ENCODE measurements around the gene SENP5. TPM values are rescaled to one million over a fixed set of nuclear protein-coding genes. Genes with fewer than 3 reads are reported as not detected.
"Not testable (repeated sequence)": the region's sequence is repeated elsewhere in the genome, so short reads cannot be mapped to it uniquely, and the experiment has no call there.

Gene SENP5
- total and polyA plus RNA-seq, 8 donors, result 5.2 to 115 (median 38.8) TPM

DNA sequence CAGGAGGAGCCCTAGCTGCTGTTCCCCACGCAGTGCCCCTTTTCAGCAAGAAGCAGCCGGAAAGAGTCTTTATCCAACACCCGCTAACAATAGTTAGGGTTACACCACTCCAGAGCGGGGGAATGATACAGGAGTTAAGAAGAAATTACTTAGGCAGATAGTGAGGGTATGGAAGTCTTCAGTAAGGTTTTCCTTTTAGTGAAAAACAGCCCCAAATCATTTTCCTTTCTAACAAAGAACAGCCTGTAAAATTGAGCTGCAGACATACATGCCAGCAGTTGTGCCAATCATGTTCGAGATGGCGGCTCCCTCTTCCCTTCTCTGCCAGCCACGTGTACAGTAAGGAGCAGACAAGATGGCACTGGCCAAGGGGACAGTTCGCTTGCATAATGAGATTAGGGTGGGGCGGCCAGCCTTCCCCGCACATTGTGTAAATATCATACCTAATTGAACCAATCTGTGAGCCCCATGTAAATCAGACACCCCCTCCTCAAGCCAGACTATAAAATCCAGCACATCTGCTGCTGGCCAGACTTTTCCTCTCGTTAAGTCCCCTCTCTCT, 18.5 kb upstream of the SENP5 start:
- intact Hi-C loops (cut with DNase I; ENCODE audit: low total_unique reads), result no loop called here
- H3K27me3 ChIP-seq, result peaks cover 0 to 6% (median 0%) of the 10 kb centered on the region in 3 donors
- H3K4me1 ChIP-seq, result no peaks in the 10 kb centered on the region
- 76 to 84% (median 81%) methylated on average over 11 of the region's 11 CpGs for WGBS, 5 donors
- H3K36me3 ChIP-seq, result no peaks in the 10 kb centered on the region
- H3K9me3 ChIP-seq, result no peaks in the 10 kb centered on the region
- H3K27ac ChIP-seq, result no peak overlapping the region
- no peak for DNase-seq
- H3K4me3 ChIP-seq, result no peak overlapping the region
- TF ChIP-seq POLR2A (IDR thresholded peaks at IDR 0.05), result no peak
- TF ChIP-seq EP300 (IDR thresholded peaks at IDR 0.05), result no peak
- no peak for TF ChIP-seq CTCF (IDR thresholded peaks at IDR 0.05)
- no peak for TF ChIP-seq POLR2AphosphoS5 (IDR thresholded peaks at IDR 0.05)

DNA sequence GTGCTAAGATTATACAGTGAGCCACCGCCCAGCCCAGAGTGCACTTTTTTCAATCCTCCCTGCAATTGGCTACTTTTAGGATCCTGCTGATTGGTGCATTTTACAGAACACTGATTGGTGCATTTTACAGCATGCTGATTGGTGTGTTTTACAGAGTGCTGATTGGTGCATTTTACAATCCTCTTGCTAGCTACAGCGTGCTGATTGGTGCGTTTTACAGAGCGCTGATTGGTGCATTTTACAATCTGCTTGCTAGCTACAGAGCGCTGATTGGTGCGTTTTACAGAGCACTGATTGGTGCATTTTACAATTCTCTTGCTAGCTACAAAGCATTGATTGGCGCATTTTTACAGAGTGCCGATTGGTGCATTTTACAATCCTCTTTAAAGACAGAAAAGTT, 4.7 kb upstream of the SENP5 start:
- H3K27ac ChIP-seq; H3K9me3 ChIP-seq; H3K36me3 ChIP-seq; H3K4me3 ChIP-seq; DNase-seq; H3K27me3 ChIP-seq; H3K4me1 ChIP-seq; intact Hi-C loops (cut with DNase I; ENCODE audit: low total_unique reads): not testable (repeated sequence)
- WGBS, 5 donors, result 85 to 95% (median 94%) methylated on average over 8 of the region's 8 CpGs

DNA sequence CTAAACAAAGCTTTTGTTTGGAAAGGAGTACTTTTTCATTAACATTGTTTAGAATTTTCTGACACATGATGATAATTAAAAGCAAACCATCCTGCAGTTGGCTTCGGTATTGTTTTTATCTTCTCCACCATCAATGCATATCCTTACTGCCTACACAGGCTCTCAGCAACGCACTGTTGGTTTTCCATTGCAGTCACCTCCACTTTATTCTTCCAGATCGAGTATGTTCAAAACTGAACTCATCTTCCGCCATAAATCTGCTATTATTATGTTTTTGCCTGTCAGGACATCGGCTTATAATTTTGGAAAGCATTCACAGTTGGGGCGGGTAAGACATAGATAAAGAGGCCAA, 589 bp upstream of the SENP5 start:
- Histone ChIP-seq H3K27me3 (no peaks in the 10 kb centered on the region), H3K4me1 (peaks cover 16 to 46% (median 38%) of the 10 kb centered on the region in 4 donors), H3K36me3 (peaks cover 0 to 9% (median 7%) of the 10 kb centered on the region in 4 donors), H3K9me3 (peaks cover 0 to 5% (median 2%) of the 10 kb centered on the region in 4 donors), H3K27ac (peak overlapping the region; percentile 95 to 98 (median 96)), H3K4me3 (peak overlapping the region; percentile 86 to 100 (median 98))
- intact Hi-C loops (cut with DNase I; ENCODE audit: low total_unique reads), result no loop called here
- WGBS, 5 donors, result 22 to 34% (median 26%) methylated on average over 6 of the region's 6 CpGs
- DNase-seq, result no peak
- no peak for TF ChIP-seq EP300 (IDR thresholded peaks at IDR 0.05)
- TF ChIP-seq CTCF (IDR thresholded peaks at IDR 0.05), result no peak
- no peak for TF ChIP-seq POLR2AphosphoS5 (IDR thresholded peaks at IDR 0.05)
- no peak for TF ChIP-seq POLR2A (IDR thresholded peaks at IDR 0.05)

DNA sequence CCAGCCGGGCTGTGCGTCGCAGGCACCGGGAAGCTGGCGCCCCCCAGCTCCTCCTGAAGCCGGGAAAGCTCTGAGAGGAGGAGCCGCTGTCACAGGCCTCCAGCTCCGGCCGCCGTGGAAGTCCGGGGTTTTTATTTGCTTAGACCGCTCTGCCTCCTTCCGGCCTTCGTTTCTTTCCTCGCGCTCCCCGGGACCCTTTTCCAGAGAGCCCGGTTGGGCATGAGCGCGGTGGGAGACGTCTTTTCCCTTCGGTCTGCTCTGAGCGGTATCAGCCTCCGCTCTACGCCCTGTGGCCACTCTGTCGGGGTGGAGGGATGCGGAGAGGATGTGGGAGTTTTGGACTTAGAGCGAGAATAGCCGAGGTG, 559 bp downstream of the SENP5 start:
- Histone ChIP-seq H3K4me1 (peaks cover 16 to 53% (median 46%) of the 10 kb centered on the region in 4 donors), H3K9me3 (no peaks in the 10 kb centered on the region), H3K36me3 (peaks cover 0 to 9% (median 7%) of the 10 kb centered on the region in 4 donors), H3K27ac (peak overlapping the region; percentile 95 to 98 (median 96)), H3K27me3 (no peaks in the 10 kb centered on the region), H3K4me3 (peak overlapping the region; percentile 86 to 100 (median 98))
- 0% methylated on average over 26 to 29 of the region's 29 CpGs for WGBS, 5 donors
- TF ChIP-seq EP300 (IDR thresholded peaks at IDR 0.05) (no peak), CTCF (IDR thresholded peaks at IDR 0.05) (no peak), POLR2AphosphoS5 (IDR thresholded peaks at IDR 0.05) (no peak), POLR2A (IDR thresholded peaks at IDR 0.05) (no peak)
- no peak for DNase-seq
- intact Hi-C loops (cut with DNase I; ENCODE audit: low total_unique reads), result no loop called here

DNA sequence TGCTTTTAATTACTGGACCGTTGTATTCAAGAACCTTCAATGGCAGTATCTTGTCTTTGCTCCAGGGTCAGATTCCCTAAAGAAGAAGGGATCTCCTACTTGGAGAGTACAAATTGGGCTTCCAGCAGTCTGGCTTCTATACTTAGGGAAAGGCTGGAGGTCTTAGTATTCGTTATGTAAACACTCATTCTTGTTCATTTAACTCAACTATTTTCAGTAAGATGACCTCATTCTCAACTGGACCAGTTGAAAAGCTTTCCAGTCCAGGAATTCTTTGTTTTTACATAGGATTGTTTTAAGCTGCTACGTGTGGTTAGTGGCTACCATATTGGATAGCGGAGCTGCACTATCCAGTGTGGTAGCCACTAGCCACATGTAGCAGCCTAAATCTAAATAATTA, 4.6 kb downstream of the SENP5 start:
- H3K36me3 ChIP-seq, result peaks cover 0 to 9% (median 7%) of the 10 kb centered on the region in 4 donors
- TF ChIP-seq POLR2A (IDR thresholded peaks at IDR 0.05) (no peak), EP300 (IDR thresholded peaks at IDR 0.05) (no peak), POLR2AphosphoS5 (IDR thresholded peaks at IDR 0.05) (no peak), CTCF (IDR thresholded peaks at IDR 0.05) (no peak)
- no peaks in the 10 kb centered on the region for H3K9me3 ChIP-seq
- H3K4me1 ChIP-seq, result peaks cover 10 to 75% (median 43%) of the 10 kb centered on the region in 4 donors
- no peak overlapping the region for H3K4me3 ChIP-seq
- no peaks in the 10 kb centered on the region for H3K27me3 ChIP-seq
- DNase-seq, result peak in 1 of 2 donors; percentile 2
- intact Hi-C loops (cut with DNase I; ENCODE audit: low total_unique reads), result no loop called here
- peak overlapping the region in 1 of 5 donors; percentile 24 for H3K27ac ChIP-seq
- WGBS, 5 donors, result 62 to 70% (median 65%) methylated on average over 4 of the region's 4 CpGs

DNA sequence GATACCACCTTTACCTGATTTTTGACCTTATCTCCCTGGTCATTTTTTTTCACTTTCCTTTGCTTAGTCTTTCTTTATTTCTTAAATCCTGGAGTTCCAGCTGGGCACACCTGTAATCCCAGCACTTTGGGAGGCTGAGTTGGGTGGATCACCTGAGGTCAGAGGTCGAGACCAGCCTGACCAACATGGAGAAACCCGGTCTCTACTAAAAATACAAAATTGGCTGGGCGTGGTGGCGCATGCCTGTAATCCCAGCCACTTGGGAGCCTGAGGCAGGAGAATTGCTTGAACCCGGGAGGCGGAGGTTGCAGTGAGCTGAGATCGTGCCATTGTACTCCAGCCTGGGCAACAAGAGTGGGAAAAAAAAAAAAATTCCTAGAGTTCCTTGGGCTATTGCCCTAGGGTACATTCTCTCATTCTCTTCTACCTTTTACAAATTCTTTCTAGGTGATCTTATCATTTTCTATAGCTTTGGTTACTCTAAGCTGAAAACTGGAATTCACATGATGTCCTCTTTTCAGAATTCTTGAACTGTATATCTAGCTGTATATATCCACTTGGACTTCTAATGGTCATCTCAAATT, 6.9 kb downstream of the SENP5 start:
- H3K36me3 ChIP-seq; H3K27me3 ChIP-seq; H3K9me3 ChIP-seq; intact Hi-C loops (cut with DNase I; ENCODE audit: low total_unique reads); DNase-seq; H3K27ac ChIP-seq; H3K4me3 ChIP-seq: not testable (repeated sequence)
- 90 to 95% (median 93%) methylated on average over 7 of the region's 7 CpGs for WGBS, 5 donors
- H3K4me1 ChIP-seq, result peaks cover 0 to 81% (median 29%) of the 10 kb centered on the region in 4 donors
